Stimulated activated CD4-positive, alpha-beta T cell treated with anti-CD3 and anti-CD28 coated beads, Interleukin-1b, Interleukin-23, amount 100 ng/mL, for 1 hour (primary cell): ENCODE data around the gene OR10T2.
"Not testable (repeated sequence)": the region's sequence is repeated elsewhere in the genome, so short reads cannot be mapped to it uniquely, and the experiment has no call there.

ENCODE experiments used
- DNase-seq, 2 donors: peaks; one replicate each; pipeline ENCODE4 v3.0.0-alpha.2; 2020; ENCODE audit warnings: low read depth in 2 of 2

The OR10T2 gene

DNA sequence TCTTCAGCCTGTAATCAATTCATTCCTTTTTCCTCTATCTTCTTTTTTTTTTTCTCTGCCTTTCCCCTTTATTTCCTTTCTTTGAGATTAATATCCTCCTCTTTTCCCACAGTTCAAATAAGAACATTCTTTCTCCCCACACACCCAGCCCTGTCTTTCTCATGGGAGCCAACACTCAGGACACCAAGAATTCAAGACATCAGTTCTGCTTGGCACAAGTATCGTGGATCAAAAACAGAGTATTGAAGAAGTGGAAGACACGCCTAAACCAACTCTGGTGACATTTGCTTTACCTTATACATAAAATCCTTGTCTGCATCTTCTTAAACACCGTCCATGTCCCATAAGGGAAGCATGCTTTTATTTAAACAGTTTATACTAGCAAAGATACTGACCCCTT, 42.6 kb downstream of the OR10T2 start:
- no peak for DNase-seq

DNA sequence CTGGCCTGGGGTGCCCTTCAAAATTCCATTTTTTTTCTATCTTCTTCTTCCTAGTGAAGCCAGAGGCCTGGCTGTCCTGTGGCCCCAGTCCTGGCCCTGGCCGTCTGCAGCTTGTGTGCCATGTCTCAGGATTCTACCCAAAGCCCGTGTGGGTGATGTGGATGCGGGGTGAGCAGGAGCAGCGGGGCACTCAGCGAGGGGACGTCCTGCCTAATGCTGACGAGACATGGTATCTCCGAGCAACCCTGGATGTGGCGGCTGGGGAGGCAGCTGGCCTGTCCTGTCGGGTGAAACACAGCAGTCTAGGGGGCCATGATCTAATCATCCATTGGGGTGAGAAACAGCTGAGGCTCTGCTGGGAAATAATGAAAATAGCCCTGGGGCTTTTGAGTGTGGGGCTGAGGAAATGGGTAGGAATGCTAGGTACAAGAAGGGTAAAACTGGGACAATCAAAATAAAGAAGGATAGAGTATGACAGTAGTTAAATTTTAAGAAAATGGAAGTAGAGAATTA, 43.4 kb downstream of the OR10T2 start:
- DNase-seq: no peak

DNA sequence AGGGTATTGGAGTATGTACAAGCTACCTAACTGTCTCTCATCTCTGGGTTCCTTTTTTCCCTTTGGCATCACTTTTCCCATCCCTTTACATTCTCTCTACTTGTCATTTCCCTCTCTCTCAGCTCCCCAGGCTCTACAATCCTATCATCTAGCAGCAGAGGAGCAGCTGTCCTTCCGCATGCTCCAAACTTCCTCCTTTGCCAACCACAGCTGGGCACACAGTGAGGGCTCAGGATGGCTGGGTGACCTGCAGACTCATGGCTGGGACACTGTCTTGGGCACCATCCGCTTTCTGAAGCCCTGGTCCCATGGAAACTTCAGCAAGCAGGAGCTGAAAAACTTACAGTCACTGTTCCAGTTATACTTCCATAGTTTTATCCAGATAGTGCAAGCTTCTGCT, 45.0 kb downstream of the OR10T2 start:
- no peak for DNase-seq

DNA sequence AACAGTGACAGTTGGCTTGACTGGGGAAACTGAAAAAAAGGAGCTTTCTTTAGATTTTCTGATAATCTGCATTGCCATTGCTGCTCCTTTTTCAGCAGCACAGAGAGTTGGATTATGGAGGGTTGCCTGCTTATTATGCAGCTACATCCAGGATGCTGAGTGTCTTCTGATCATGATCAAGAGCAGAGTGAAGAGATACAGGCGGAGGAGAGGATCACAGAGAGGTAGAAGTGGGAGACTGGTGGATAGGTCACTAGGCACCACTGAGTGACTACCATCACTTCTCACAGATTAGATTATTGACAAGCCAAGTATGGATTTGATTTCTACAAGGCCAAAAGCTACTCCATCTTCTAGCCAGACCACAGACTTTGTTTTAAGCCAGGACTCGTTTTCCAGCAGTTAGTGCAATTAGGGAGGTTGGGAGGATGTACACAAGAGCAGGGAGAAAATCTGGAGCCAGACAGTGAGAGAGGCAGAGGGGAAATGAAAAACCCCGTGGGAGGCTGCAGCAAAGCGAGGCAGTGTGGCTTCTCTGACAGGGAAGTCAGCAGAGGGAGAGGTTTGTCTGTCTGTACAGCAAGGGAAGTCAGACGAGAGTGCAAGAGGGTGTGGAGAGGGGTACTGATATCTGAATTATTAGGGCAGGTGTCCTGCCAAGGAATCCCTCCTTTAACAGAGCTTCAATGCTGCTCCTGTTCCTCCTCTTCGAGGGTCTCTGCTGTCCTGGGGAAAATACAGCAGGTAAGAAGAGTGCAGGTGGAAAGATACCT, 45.8 kb downstream of the OR10T2 start, which contains the start of gene CD1E:
CD1E (plus strand) TSS at position 592 of the 773 bp plus-strand sequence; CDS start at position 687, 95 bp downstream.
- no peak for DNase-seq

DNA sequence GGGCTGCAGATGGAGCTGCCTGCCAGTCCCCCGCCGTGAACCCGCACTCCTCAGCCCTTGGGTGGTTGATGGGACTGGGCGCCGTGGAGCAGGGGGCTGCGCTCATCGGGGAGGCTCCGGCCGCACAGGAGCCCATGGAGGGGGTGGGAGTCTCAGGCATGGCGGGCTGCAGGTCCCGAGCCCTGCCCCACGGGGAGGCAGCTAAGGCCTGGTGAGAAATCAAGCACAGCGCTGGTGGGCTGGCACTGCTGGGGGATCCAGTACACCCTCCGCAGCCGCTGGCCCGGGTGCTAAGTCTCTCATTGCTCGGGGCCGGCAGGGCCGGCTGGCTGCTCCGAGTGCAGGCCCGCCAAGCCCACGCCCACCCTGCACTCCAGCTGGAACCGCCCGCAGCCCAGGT, 50.3 kb downstream of the OR10T2 start:
- DNase-seq: not testable (repeated sequence)
